HepG2 (cell line): ENCODE data around the gene SERPINA6. TPM values are rescaled to one million over a fixed set of nuclear protein-coding genes. Genes with fewer than 3 reads are reported as not detected.

Experiments used
- ATF4 ChIP-seq, 2 experiments: fragments of 450-650 bp in 1 of 2; sonication (generic) in 1 of 2; formaldehyde crosslinking; IDR thresholded peaks; 2 replicates each; pipeline versions ENCODE4 v1.5.0 to v1.8.0; 2020 to 2022; ENCODE audit warnings: mild to moderate bottlenecking in 1 of 2, missing genetic modification reagents in 1 of 2
- CBX5 ChIP-seq: sonication (generic); formaldehyde crosslinking; IDR thresholded peaks from 2 replicates; pipeline ENCODE4 v1.4.0; 2020; ENCODE audit warnings: missing genetic modification reagents, borderline replicate concordance
- ETV5 ChIP-seq: IDR thresholded peaks from 2 replicates; pipeline ENCODE4 v1.6.1; 2018; ENCODE audit warnings: missing biosample characterization, missing genetic modification reagents, inconsistent platforms, borderline replicate concordance
- FOXO1 ChIP-seq: sonication (generic); formaldehyde crosslinking; IDR thresholded peaks from 2 replicates; pipeline ENCODE4 v1.4.0; 2020; ENCODE audit warnings: missing genetic modification reagents
- GABPA ChIP-seq, 2 experiments: IDR thresholded peaks; 2 replicates each; pipeline ENCODE4 v1.6.1; 2011 to 2016; ENCODE audit warnings: low read depth in 2 of 2, low read length in 1 of 2, missing biosample characterization in 1 of 2, missing genetic modification characterization in 1 of 2
- GFI1 ChIP-seq: sonication (generic); formaldehyde crosslinking; IDR thresholded peaks from 2 replicates; pipeline ENCODE4 v1.5.0; 2020; ENCODE audit warnings: missing genetic modification reagents, mild to moderate bottlenecking, borderline replicate concordance
- GZF1 ChIP-seq: sonication (generic); formaldehyde crosslinking; IDR thresholded peaks from 2 replicates; pipeline ENCODE4 v1.5.1; 2020; ENCODE audit warnings: mild to moderate bottlenecking, missing genetic modification reagents
- HIVEP1 ChIP-seq: sonication (generic); formaldehyde crosslinking; IDR thresholded peaks from 2 replicates; pipeline ENCODE4 v1.4.0; 2020; ENCODE audit warnings: mild to moderate bottlenecking, missing genetic modification reagents
- HNRNPL ChIP-seq: fragments of 200-400 bp; formaldehyde crosslinking; IDR thresholded peaks from 2 replicates; pipeline ENCODE4 v1.6.1; 2017; ENCODE audit warnings: mild to moderate bottlenecking, low read depth, low read length
- MAFG ChIP-seq: sonication (generic); formaldehyde crosslinking; IDR thresholded peaks from 2 replicates; pipeline ENCODE4 v1.5.1; 2020; ENCODE audit warnings: mild to moderate bottlenecking, missing genetic modification reagents
- MXI1 ChIP-seq: IDR thresholded peaks from 3 replicates; pipeline ENCODE4 v1.6.1; 2012; ENCODE audit warnings: low read depth, low read length, inconsistent platforms, borderline replicate concordance
- NCOR1 ChIP-seq: fragments of 200-600 bp; sonication (generic); IDR thresholded peaks from 2 replicates; pipeline ENCODE4 v1.7.0; 2017; ENCODE audit warnings: antibody characterized with exemption, low read length, borderline replicate concordance
- NR2F1 ChIP-seq, 2 experiments: fragments of 450-650 bp in 1 of 2; formaldehyde crosslinking in 1 of 2; IDR thresholded peaks; 2 replicates each; pipeline versions ENCODE4 v1.5.0 to v1.6.1; 2016 to 2020; ENCODE audit warnings: mild to moderate bottlenecking in 1 of 2, missing compliant biosample characterization in 1 of 2, missing genetic modification reagents in 1 of 2, moderate library complexity in 1 of 2
- RAD51 ChIP-seq: fragments of 450-650 bp; IDR thresholded peaks from 2 replicates; pipeline ENCODE4 v1.6.1; 2016; ENCODE audit warnings: borderline replicate concordance
- SNAPC2 ChIP-seq: sonication (generic); formaldehyde crosslinking; IDR thresholded peaks from 2 replicates; pipeline ENCODE4 v1.8.1; 2022; ENCODE audit warnings: mild to moderate bottlenecking, missing genetic modification reagents
- TCF7L2 ChIP-seq: IDR thresholded peaks from 2 replicates; pipeline ENCODE4 v1.6.1; 2011; ENCODE audit warnings: mild to moderate bottlenecking, low read depth, low read length, moderate library complexity
- YEATS2 ChIP-seq: sonication (generic); formaldehyde crosslinking; IDR thresholded peaks from 2 replicates; pipeline ENCODE4 v1.4.0; 2020; ENCODE audit warnings: missing genetic modification reagents, borderline replicate concordance
- ZBTB1 ChIP-seq: sonication (generic); formaldehyde crosslinking; IDR thresholded peaks from 2 replicates; pipeline ENCODE4 v1.4.0; 2020; ENCODE audit warnings: missing genetic modification reagents, borderline replicate concordance
- ZBTB25 ChIP-seq: IDR thresholded peaks from 2 replicates; pipeline ENCODE4 v1.6.1; 2018; ENCODE audit warnings: missing genetic modification reagents
- ZBTB44 ChIP-seq: sonication (generic); formaldehyde crosslinking; IDR thresholded peaks from 2 replicates; pipeline ENCODE4 v1.4.0; 2020; ENCODE audit warnings: missing genetic modification reagents
- ZFY ChIP-seq: sonication (generic); formaldehyde crosslinking; IDR thresholded peaks from 2 replicates; pipeline ENCODE4 v1.4.0; 2020; ENCODE audit warnings: missing genetic modification reagents
- ZNF124 ChIP-seq: sonication (generic); formaldehyde crosslinking; IDR thresholded peaks from 2 replicates; pipeline ENCODE4 v1.4.0; 2020; ENCODE audit warnings: missing genetic modification reagents
- ZNF205 ChIP-seq: IDR thresholded peaks from 2 replicates; pipeline ENCODE4 v1.6.1; 2018; ENCODE audit warnings: missing biosample characterization, missing genetic modification reagents
- ZNF207 ChIP-seq: fragments of 450-650 bp; IDR thresholded peaks from 2 replicates; pipeline ENCODE4 v1.6.1; 2016; ENCODE audit warnings: antibody characterized with exemption, borderline replicate concordance
- ZNF317 ChIP-seq: sonication (generic); formaldehyde crosslinking; IDR thresholded peaks from 2 replicates; pipeline ENCODE4 v1.5.0; 2020; ENCODE audit warnings: mild to moderate bottlenecking, missing genetic modification reagents
- ZNF333 ChIP-seq: sonication (generic); formaldehyde crosslinking; IDR thresholded peaks from 2 replicates; pipeline ENCODE4 v1.4.0; 2020; ENCODE audit warnings: mild to moderate bottlenecking, missing genetic modification reagents, borderline replicate concordance
- ZNF501 ChIP-seq: sonication (generic); formaldehyde crosslinking; IDR thresholded peaks from 2 replicates; pipeline ENCODE4 v1.5.1; 2020; ENCODE audit warnings: mild to moderate bottlenecking, moderate library complexity, missing genetic modification reagents
- ZNF543 ChIP-seq: sonication (generic); formaldehyde crosslinking; IDR thresholded peaks from 2 replicates; pipeline ENCODE4 v1.4.0; 2020; ENCODE audit warnings: mild to moderate bottlenecking, missing genetic modification reagents
- ZNF552 ChIP-seq: sonication (generic); formaldehyde crosslinking; IDR thresholded peaks from 2 replicates; pipeline ENCODE4 v1.9.0; 2022; ENCODE audit warnings: missing genetic modification reagents, mild to moderate bottlenecking, borderline replicate concordance
- ZNF589 ChIP-seq: sonication (generic); formaldehyde crosslinking; conservative IDR thresholded peaks from 2 replicates; pipeline ENCODE4 v1.8.0; 2022; ENCODE audit warnings: mild to moderate bottlenecking, moderate library complexity, missing genetic modification reagents
- polyA plus RNA-seq, 8 experiments: library from polyadenylated mRNA; depleted of rRNA in 3 of 8; stranded (reverse) in 7 of 8; unstranded in 1 of 8; fragments of >200 nt; fragmentation: Illumina TruSeq in 4 of 8; extraction: Trizol in 4 of 8; gene quantifications; 2 replicates each; pipeline versions ENCODE4 v1.2.1 to v1.2.3, GENCODE V29; 2011 to 2016; ENCODE audit warnings: low read depth in 4 of 8, missing spikeins in 1 of 8, mixed read lengths in 1 of 8; ENCODE audit not compliant: insufficient read depth in 1 of 8
- total RNA-seq, 5 experiments: library from RNA; depleted of rRNA; stranded (reverse); fragments of >200 nt; fragmentation: Illumina TruSeq; extraction: Trizol; gene quantifications; 2 replicates each; pipeline ENCODE4 v1.2.3, GENCODE V29; 2016; ENCODE audit warnings: low read depth in 1 of 5

SERPINA6 gene
- total and polyA plus RNA-seq, 2 of the 13 experiments (the other 11 are each of a cell fraction or from before 2014, with no cell fraction given), result 260 to 333 TPM

- no peak for TF ChIP-seq ZBTB44
- TF ChIP-seq ZNF501 (CRISPR knock-in tag), result no peak
- no peak for TF ChIP-seq MAFG
- no peak for TF ChIP-seq ZNF317
- TF ChIP-seq ETV5, result peak; percentile 74; the same call in 1 of the 2 replicates
- TF ChIP-seq TCF7L2, result no peak; the same call in 1 of the 2 replicates
- TF ChIP-seq HIVEP1 (CRISPR knock-in tag), result no peak
- no peak for TF ChIP-seq ATF4 (CRISPR knock-in tag; IDR thresholded peaks at IDR 0.05)
- no peak for TF ChIP-seq FOXO1 (CRISPR knock-in tag)
- no peak for TF ChIP-seq ZBTB1
- TF ChIP-seq ZNF589 (CRISPR knock-in tag), result no peak
- no peak for TF ChIP-seq ZBTB25 (CRISPR knock-in tag)
- TF ChIP-seq HNRNPL, result no peak
- no peak for TF ChIP-seq GABPA (IDR thresholded peaks at IDR 0.05; ENCODE audit: low read depth, low read length)
- no peak for TF ChIP-seq GABPA (CRISPR knock-in tag; IDR thresholded peaks at IDR 0.05; ENCODE audit: low read depth)
- no peak for TF ChIP-seq ZNF205
- TF ChIP-seq SNAPC2 (CRISPR knock-in tag), result no peak
- TF ChIP-seq GFI1, result no peak
- TF ChIP-seq NR2F1 (CRISPR knock-in tag; IDR thresholded peaks at IDR 0.05), result peak; percentile 82 to 90; a peak in 3 of 4 replicates
- no peak for TF ChIP-seq GZF1 (CRISPR knock-in tag)
- no peak for TF ChIP-seq ZFY (CRISPR knock-in tag)
- TF ChIP-seq ZNF124, result 0 out of 2 replicates have a peak, but pooled peaks have one; percentile 56
- no peak for TF ChIP-seq RAD51
- TF ChIP-seq ZNF543 (CRISPR knock-in tag), result no peak
- no peak for TF ChIP-seq YEATS2 (CRISPR knock-in tag)
- no peak for TF ChIP-seq ZNF552
- no peak for TF ChIP-seq CBX5
- no peak for TF ChIP-seq ZNF333
- no peak for TF ChIP-seq ZNF207
- TF ChIP-seq NCOR1, result peak; percentile 76
- no peak for TF ChIP-seq MXI1
Measured at GRCh38 chr14:94368956-94369355, 45.8 kb upstream of the SERPINA6 start (continued).
